ENCODE measurements around the gene BANK1. TPM values are rescaled to one million over a fixed set of nuclear protein-coding genes. Genes with fewer than 3 reads are reported as not detected.

The BANK1 gene
- total RNA-seq, 1 experiment from 2014 or later: 3.3 TPM

- H3K9me3 ChIP-seq (ENCODE audit: control insufficient read depth, insufficient read depth, low read depth, low read length): no peaks in the 10 kb centered on the region
- H3K27me3 ChIP-seq (ENCODE audit: control insufficient read depth, insufficient read depth, low read length): no peaks in the 10 kb centered on the region
- H3K27ac ChIP-seq (ENCODE audit: low read length): no peak overlapping the region
- no peak overlapping the region for H3K4me3 ChIP-seq (ENCODE audit: low read depth in 2 of 2, low read length in 2 of 2)
- in situ Hi-C loops (cut with HindIII; ENCODE audit: low pct_unique_long_range_greater_than_20kb, low sequenced_read_pairs) (no loop called here), intact Hi-C loops (cut with micrococcal nuclease; ENCODE audit: unreplicated experiment) (no loop called here)
- ChIA-PET CTCF (no interaction called here), POLR2A (no interaction called here)
- no peaks in the 10 kb centered on the region for H3K36me3 ChIP-seq (ENCODE audit: control insufficient read depth, insufficient read depth, low read length)
- TF ChIP-seq SIN3A (IDR thresholded peaks at IDR 0.05; ENCODE audit: borderline replicate concordance, insufficient read depth, low read depth, low read length) (no peak), TCF7L2 (IDR thresholded peaks at IDR 0.05; ENCODE audit: low read depth, low read length) (no peak), POLR2AphosphoS5 (IDR thresholded peaks at IDR 0.05; ENCODE audit: low read depth, low read length) (no peak), REST (IDR thresholded peaks at IDR 0.05; ENCODE audit: insufficient read depth in 1 of 2, low read depth in 2 of 2, low read length in 1 of 2) (no peak)
- TF ChIP-seq, protein P1, sequence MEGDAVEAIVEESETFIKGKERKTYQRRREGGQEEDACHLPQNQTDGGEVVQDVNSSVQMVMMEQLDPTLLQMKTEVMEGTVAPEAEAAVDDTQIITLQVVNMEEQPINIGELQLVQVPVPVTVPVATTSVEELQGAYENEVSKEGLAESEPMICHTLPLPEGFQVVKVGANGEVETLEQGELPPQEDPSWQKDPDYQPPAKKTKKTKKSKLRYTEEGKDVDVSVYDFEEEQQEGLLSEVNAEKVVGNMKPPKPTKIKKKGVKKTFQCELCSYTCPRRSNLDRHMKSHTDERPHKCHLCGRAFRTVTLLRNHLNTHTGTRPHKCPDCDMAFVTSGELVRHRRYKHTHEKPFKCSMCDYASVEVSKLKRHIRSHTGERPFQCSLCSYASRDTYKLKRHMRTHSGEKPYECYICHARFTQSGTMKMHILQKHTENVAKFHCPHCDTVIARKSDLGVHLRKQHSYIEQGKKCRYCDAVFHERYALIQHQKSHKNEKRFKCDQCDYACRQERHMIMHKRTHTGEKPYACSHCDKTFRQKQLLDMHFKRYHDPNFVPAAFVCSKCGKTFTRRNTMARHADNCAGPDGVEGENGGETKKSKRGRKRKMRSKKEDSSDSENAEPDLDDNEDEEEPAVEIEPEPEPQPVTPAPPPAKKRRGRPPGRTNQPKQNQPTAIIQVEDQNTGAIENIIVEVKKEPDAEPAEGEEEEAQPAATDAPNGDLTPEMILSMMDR (IDR thresholded peaks at IDR 0.05): no peak
- no peak for ATAC-seq
- no TSS peak for BruUV-seq (replicated peaks)
- no peaks in the 10 kb centered on the region for H3K4me1 ChIP-seq (ENCODE audit: control insufficient read depth, insufficient read depth, low read length)
- no peak for DNase-seq (ENCODE audit: low read depth, low spot score)
Measured at GRCh38 chr4:101835121-101835904, 44.8 kb downstream of the BANK1 start.

DNA sequence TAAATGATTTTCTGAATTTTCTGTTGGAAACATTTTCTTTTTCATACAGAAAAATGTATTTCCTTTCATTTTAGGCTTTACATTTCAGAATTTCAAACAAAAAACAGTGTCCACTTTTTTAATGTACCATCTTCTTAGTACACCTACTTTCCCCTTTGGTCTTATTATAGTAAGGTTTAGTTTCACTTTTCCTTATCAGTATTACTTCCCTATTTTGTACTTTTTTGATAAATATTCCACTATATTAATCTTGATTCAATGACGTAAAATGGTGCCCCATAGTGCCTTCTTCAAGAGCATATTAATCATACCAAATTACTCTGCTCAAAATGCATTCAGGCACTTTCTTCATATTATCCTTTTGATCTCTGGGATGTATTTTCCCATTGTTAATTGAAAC is 52.5 kb downstream of the BANK1 start:
- TF ChIP-seq SIN3A (IDR thresholded peaks at IDR 0.05; ENCODE audit: borderline replicate concordance, insufficient read depth, low read depth, low read length) (no peak), TCF7L2 (IDR thresholded peaks at IDR 0.05; ENCODE audit: low read depth, low read length) (no peak), REST (IDR thresholded peaks at IDR 0.05; ENCODE audit: insufficient read depth in 1 of 2, low read depth in 2 of 2, low read length in 1 of 2) (no peak), POLR2AphosphoS5 (IDR thresholded peaks at IDR 0.05; ENCODE audit: low read depth, low read length) (no peak)
- TF ChIP-seq, protein P1 (IDR thresholded peaks at IDR 0.05): no peak
- ATAC-seq (no peak), DNase-seq (ENCODE audit: low read depth, low spot score) (no peak)
- intact Hi-C loops (cut with micrococcal nuclease; ENCODE audit: unreplicated experiment): no loop called here
- no TSS peak for BruUV-seq (replicated peaks)
- no peaks in the 10 kb centered on the region for H3K27me3 ChIP-seq (ENCODE audit: control insufficient read depth, insufficient read depth, low read length)
- ChIA-PET POLR2A (no interaction called here), CTCF (no interaction called here)
- in situ Hi-C loops (cut with HindIII; ENCODE audit: low pct_unique_long_range_greater_than_20kb, low sequenced_read_pairs): no loop called here
- no peaks in the 10 kb centered on the region for H3K9me3 ChIP-seq (ENCODE audit: control insufficient read depth, insufficient read depth, low read depth, low read length)
- H3K4me3 ChIP-seq (ENCODE audit: low read depth in 2 of 2, low read length in 2 of 2): no peak overlapping the region
- H3K27ac ChIP-seq (ENCODE audit: low read length): no peak overlapping the region
- no peaks in the 10 kb centered on the region for H3K36me3 ChIP-seq (ENCODE audit: control insufficient read depth, insufficient read depth, low read length)
- H3K4me1 ChIP-seq (ENCODE audit: control insufficient read depth, insufficient read depth, low read length): no peaks in the 10 kb centered on the region

Measured in Panc1 (cell line).